ENCODE data around the gene FNDC10. TPM values are rescaled to one million over a fixed set of nuclear protein-coding genes. Genes with fewer than 3 reads are reported as not detected.
"Not testable (repeated sequence)": the region's sequence is repeated elsewhere in the genome, so short reads cannot be mapped to it uniquely, and the experiment has no call there.

Gene FNDC10
- total RNA-seq: 10 to 100 TPM; 10.4 to 10.8 TPM
- 6.0 TPM for polyA plus RNA-seq (2013, experiment 1 of 2)
- 5.7 TPM for polyA plus RNA-seq (2013, experiment 2 of 2)
- long read RNA-seq, experiment 1, transcript FNDC10-201 (1 exons, 2,085 nt): major isoform, 15 of 15 reads
- long read RNA-seq, experiment 1, partial matches to known transcripts: 0 of 15 reads
- long read RNA-seq, experiment 1, other reads (novel, unspliced or antisense): 0 of 15 reads
- long read RNA-seq, experiment 2, transcript FNDC10-201 (1 exons, 2,085 nt): major isoform, 103 of 103 reads
- long read RNA-seq, experiment 2, partial matches to known transcripts: 0 of 103 reads
- long read RNA-seq, experiment 2, other reads (novel, unspliced or antisense): 0 of 103 reads
- long read RNA-seq, experiment 3, partial matches to known transcripts: 0 of 1 reads
- long read RNA-seq, experiment 3, other reads (novel, unspliced or antisense): 0 of 1 reads
- long read RNA-seq, experiment 4, partial matches to known transcripts: 0 of 1 reads
- long read RNA-seq, experiment 4, other reads (novel, unspliced or antisense): 0 of 1 reads

DNA sequence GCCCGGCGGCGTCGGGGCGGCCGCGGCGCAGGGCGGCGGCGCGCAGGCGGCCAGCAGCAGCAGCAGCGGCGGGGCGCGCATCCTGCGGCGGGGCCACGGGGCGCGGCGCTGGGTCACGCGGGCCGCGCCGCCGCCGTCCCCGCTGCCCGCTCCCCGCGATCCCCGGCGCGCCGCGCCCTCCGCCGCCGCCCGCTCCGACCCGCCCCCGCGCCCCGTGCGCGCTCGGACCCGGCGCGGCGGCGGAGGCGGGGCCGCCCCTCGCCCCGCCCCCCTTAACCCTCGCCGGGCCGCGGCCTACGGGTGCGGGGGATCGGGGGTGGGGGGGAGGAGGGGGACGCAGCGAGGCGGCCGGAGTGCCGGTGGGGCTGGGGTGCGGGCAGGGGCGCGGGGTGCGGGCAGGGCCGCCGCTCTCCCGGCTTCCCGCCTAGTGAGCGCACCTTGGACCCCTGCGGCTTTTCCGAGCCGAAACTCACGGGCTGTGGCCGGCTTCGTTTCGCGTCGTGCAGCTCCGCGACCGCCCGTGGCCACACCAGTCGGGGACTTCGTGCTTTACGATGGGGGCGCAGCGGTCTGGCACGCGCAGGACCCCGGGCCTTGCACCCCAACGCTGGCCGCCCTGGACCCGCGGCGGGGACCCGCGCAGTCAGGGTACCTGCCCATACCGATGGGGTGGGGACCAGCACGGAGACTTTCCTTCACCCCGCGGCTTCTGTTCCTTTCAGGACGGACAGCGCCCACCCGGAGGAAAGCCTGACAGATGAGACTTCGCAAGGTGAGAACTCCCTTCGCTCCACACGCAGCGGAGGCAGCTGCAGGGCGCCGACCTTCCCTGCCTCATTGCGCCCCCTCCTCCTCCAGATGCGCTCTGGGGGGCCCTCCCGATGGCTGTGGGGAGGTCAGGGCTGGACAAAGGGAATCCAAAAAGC lies at the start of gene FNDC10:
TSS of gene FNDC10 (minus strand) at position 201 of the 926 bp plus-strand sequence. CDS start at position 81, 120 bp downstream.
- no peaks in the 10 kb centered on the region for H3K36me3 Mint-ChIP-seq (ENCODE audit: low read depth)
- TF ChIP-seq, protein P1, sequence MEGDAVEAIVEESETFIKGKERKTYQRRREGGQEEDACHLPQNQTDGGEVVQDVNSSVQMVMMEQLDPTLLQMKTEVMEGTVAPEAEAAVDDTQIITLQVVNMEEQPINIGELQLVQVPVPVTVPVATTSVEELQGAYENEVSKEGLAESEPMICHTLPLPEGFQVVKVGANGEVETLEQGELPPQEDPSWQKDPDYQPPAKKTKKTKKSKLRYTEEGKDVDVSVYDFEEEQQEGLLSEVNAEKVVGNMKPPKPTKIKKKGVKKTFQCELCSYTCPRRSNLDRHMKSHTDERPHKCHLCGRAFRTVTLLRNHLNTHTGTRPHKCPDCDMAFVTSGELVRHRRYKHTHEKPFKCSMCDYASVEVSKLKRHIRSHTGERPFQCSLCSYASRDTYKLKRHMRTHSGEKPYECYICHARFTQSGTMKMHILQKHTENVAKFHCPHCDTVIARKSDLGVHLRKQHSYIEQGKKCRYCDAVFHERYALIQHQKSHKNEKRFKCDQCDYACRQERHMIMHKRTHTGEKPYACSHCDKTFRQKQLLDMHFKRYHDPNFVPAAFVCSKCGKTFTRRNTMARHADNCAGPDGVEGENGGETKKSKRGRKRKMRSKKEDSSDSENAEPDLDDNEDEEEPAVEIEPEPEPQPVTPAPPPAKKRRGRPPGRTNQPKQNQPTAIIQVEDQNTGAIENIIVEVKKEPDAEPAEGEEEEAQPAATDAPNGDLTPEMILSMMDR (conservative IDR thresholded peaks at IDR 0.05): no peak
- H3K9ac ChIP-seq (ENCODE audit: extremely low read depth, low read length, poor library complexity, severe bottlenecking): no peak within 1 kb of the TSS
- H3K9me3 Mint-ChIP-seq: no peaks in the 10 kb centered on the region
- peak within 1 kb of the TSS; percentile 57 for H3K4me3 Mint-ChIP-seq
- peak; percentile 75 for DNase-seq
- H3K27me3 Mint-ChIP-seq (ENCODE audit: insufficient read depth): peaks cover 50% of the 10 kb centered on the region
- H3K4me1 Mint-ChIP-seq: peaks cover 1% of the 10 kb centered on the region
- H3K4me1 ChIP-seq (ENCODE audit: control insufficient read depth, insufficient read depth, low read length): peaks cover 3% of the 10 kb centered on the region
- peaks cover 59% of the 10 kb centered on the region for H3K27me3 ChIP-seq (ENCODE audit: control insufficient read depth, insufficient read depth, low read length, poor library complexity, severe bottlenecking)
- no peak within 1 kb of the TSS for H3K27ac Mint-ChIP-seq
- H3K9me3 ChIP-seq (ENCODE audit: control insufficient read depth, low read length): no peaks in the 10 kb centered on the region
- H3K4me3 ChIP-seq (ENCODE audit: low read length): peak within 1 kb of the TSS; percentile 70
- no peak within 1 kb of the TSS for H3K27ac ChIP-seq (ENCODE audit: low read depth, low read length)
- WGBS, 2 experiments (ENCODE audit: insufficient coverage in 1 of 2, insufficient read length in 1 of 2): 3 to 5% methylated on average over 43 to 116 of the region's 125 CpGs
- no peaks in the 10 kb centered on the region for H3K36me3 ChIP-seq (ENCODE audit: control insufficient read depth, insufficient read depth, low read length)

GRCh38 chr1:1648265-1648664 lies 48.3 kb upstream of the FNDC10 start:
- H3K36me3 Mint-ChIP-seq (ENCODE audit: low read depth): peaks cover 62% of the 10 kb centered on the region
- H3K9me3 Mint-ChIP-seq; H3K9ac ChIP-seq (ENCODE audit: extremely low read depth, low read length, poor library complexity, severe bottlenecking); H3K4me1 ChIP-seq (ENCODE audit: control insufficient read depth, insufficient read depth, low read length); H3K9me3 ChIP-seq (ENCODE audit: control insufficient read depth, low read length); H3K27me3 Mint-ChIP-seq (ENCODE audit: insufficient read depth); H3K4me1 Mint-ChIP-seq; H3K27me3 ChIP-seq (ENCODE audit: control insufficient read depth, insufficient read depth, low read length, poor library complexity, severe bottlenecking); H3K4me3 ChIP-seq (ENCODE audit: low read length); H3K27ac ChIP-seq (ENCODE audit: low read depth, low read length); H3K27ac Mint-ChIP-seq; H3K4me3 Mint-ChIP-seq; DNase-seq: not testable (repeated sequence)
- peaks cover 56% of the 10 kb centered on the region for H3K36me3 ChIP-seq (ENCODE audit: control insufficient read depth, insufficient read depth, low read length)
- 94 to 95% methylated on average over 11 of the region's 11 CpGs for WGBS, 2 experiments (ENCODE audit: insufficient coverage in 1 of 2, insufficient read length in 1 of 2)

GRCh38 chr1:1647567-1648241 lies 47.8 kb upstream of the FNDC10 start:
- not testable (repeated sequence) for H3K4me3 ChIP-seq (ENCODE audit: low read length); H3K27me3 ChIP-seq (ENCODE audit: control insufficient read depth, insufficient read depth, low read length, poor library complexity, severe bottlenecking); H3K27me3 Mint-ChIP-seq (ENCODE audit: insufficient read depth); H3K9me3 ChIP-seq (ENCODE audit: control insufficient read depth, low read length); H3K9me3 Mint-ChIP-seq; H3K4me3 Mint-ChIP-seq; H3K4me1 Mint-ChIP-seq; H3K27ac Mint-ChIP-seq; DNase-seq; H3K4me1 ChIP-seq (ENCODE audit: control insufficient read depth, insufficient read depth, low read length); H3K27ac ChIP-seq (ENCODE audit: low read depth, low read length); H3K9ac ChIP-seq (ENCODE audit: extremely low read depth, low read length, poor library complexity, severe bottlenecking)
- H3K36me3 ChIP-seq (ENCODE audit: control insufficient read depth, insufficient read depth, low read length): peaks cover 56% of the 10 kb centered on the region
- WGBS, 2 experiments (ENCODE audit: insufficient coverage in 1 of 2, insufficient read length in 1 of 2): 95 to 100% methylated on average over 7 to 17 of the region's 17 CpGs
- H3K36me3 Mint-ChIP-seq (ENCODE audit: low read depth): peaks cover 60% of the 10 kb centered on the region

DNA sequence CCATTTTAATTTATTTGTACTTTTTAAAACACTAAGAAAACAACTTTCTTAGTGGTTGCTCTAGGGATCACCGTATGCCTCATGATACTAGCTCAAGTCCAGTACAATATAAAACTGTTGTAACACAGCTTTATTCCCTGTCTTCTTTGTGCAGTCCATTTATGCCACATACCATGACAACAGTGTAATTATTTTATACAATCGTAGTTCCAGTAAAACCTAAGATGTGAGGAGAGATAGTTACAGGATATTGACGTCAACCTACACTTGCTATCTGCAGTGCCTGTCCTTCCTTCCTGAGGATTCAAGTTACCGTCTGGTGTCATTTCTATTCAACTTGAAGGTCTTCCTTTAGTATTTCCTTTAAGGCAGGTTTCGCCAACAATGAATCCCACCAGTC lies 46.4 kb upstream of the FNDC10 start:
- not testable (repeated sequence) for DNase-seq; H3K27ac Mint-ChIP-seq; H3K9ac ChIP-seq (ENCODE audit: extremely low read depth, low read length, poor library complexity, severe bottlenecking); H3K4me3 Mint-ChIP-seq; H3K27me3 Mint-ChIP-seq (ENCODE audit: insufficient read depth); H3K27me3 ChIP-seq (ENCODE audit: control insufficient read depth, insufficient read depth, low read length, poor library complexity, severe bottlenecking); H3K4me3 ChIP-seq (ENCODE audit: low read length); H3K27ac ChIP-seq (ENCODE audit: low read depth, low read length); H3K4me1 ChIP-seq (ENCODE audit: control insufficient read depth, insufficient read depth, low read length); H3K9me3 Mint-ChIP-seq; H3K9me3 ChIP-seq (ENCODE audit: control insufficient read depth, low read length); H3K4me1 Mint-ChIP-seq
- peaks cover 43% of the 10 kb centered on the region for H3K36me3 ChIP-seq (ENCODE audit: control insufficient read depth, insufficient read depth, low read length)
- WGBS, 2 experiments (ENCODE audit: insufficient coverage in 1 of 2, insufficient read length in 1 of 2): 86 to 91% methylated on average over 1 to 4 of the region's 5 CpGs
- H3K36me3 Mint-ChIP-seq (ENCODE audit: low read depth): peaks cover 46% of the 10 kb centered on the region

GRCh38 chr1:1640711-1641461 lies 41.0 kb upstream of the FNDC10 start:
- WGBS, 2 experiments (ENCODE audit: insufficient coverage in 1 of 2, insufficient read length in 1 of 2): 90 to 96% methylated on average over 13 to 22 of the region's 38 CpGs
- DNase-seq; H3K9ac ChIP-seq (ENCODE audit: extremely low read depth, low read length, poor library complexity, severe bottlenecking); H3K27me3 Mint-ChIP-seq (ENCODE audit: insufficient read depth); H3K27me3 ChIP-seq (ENCODE audit: control insufficient read depth, insufficient read depth, low read length, poor library complexity, severe bottlenecking); H3K27ac ChIP-seq (ENCODE audit: low read depth, low read length); H3K4me1 Mint-ChIP-seq; H3K27ac Mint-ChIP-seq; H3K4me3 ChIP-seq (ENCODE audit: low read length); H3K4me3 Mint-ChIP-seq; H3K4me1 ChIP-seq (ENCODE audit: control insufficient read depth, insufficient read depth, low read length); H3K36me3 ChIP-seq (ENCODE audit: control insufficient read depth, insufficient read depth, low read length); H3K9me3 ChIP-seq (ENCODE audit: control insufficient read depth, low read length); H3K9me3 Mint-ChIP-seq: not testable (repeated sequence)
- H3K36me3 Mint-ChIP-seq (ENCODE audit: low read depth): peaks cover 14% of the 10 kb centered on the region
